GM12875 (cell line): ENCODE measurements around the gene LCLAT1.

Experiments
- H3K4me3 ChIP-seq: one replicate; pipeline ENCODE4 v1.5.1; 2011; ENCODE audit warnings: low read depth, low read length, control low read depth
- CTCF ChIP-seq: IDR thresholded peaks from 2 replicates; pipeline ENCODE4 v1.5.1; 2011; ENCODE audit warnings: low read depth, mild to moderate bottlenecking, control low read depth, inconsistent platforms, low read length, moderate library complexity, borderline replicate concordance; ENCODE audit not compliant: insufficient read depth

The LCLAT1 gene

GRCh38 chr2:30647752-30648457 is 200.9 kb downstream of the LCLAT1 start:
- TF ChIP-seq CTCF: no peak

GRCh38 chr2:30649278-30649677 is 202.2 kb downstream of the LCLAT1 start:
- no peak overlapping the region for H3K4me3 ChIP-seq
- TF ChIP-seq CTCF: no peak

More at GRCh38 chr2:30647752-30648457, 200.9 kb downstream of the LCLAT1 start:
- no peak overlapping the region for H3K4me3 ChIP-seq

DNA sequence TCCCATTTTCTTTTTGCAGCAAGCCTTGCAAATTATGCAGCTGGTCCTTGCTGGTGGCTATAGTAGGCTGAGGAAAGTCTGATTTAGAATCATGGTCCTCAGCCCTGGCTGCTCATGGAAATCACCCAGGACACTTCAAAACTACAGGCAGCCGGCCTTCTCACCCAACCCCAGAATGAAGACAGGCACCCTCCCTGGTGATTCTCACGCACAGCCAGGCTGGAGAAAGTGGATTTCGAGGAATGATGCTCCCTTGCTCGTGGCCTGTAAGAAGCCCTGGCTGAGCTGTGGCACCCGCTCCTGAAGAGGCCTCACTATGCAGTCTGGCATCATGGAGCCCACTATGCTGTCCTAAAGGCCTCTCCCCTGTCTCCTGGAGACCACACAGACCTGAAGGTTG is 202.8 kb downstream of the LCLAT1 start:
- no peak for TF ChIP-seq CTCF
- no peak overlapping the region for H3K4me3 ChIP-seq

- TF ChIP-seq CTCF: no peak
- H3K4me3 ChIP-seq: no peak overlapping the region
These were observed 205.3 kb downstream of the LCLAT1 start for GRCh38 chr2:30652271-30652915.

- no peak overlapping the region for H3K4me3 ChIP-seq
- no peak for TF ChIP-seq CTCF
These were observed 206.8 kb downstream of the LCLAT1 start for GRCh38 chr2:30653847-30654246.

DNA sequence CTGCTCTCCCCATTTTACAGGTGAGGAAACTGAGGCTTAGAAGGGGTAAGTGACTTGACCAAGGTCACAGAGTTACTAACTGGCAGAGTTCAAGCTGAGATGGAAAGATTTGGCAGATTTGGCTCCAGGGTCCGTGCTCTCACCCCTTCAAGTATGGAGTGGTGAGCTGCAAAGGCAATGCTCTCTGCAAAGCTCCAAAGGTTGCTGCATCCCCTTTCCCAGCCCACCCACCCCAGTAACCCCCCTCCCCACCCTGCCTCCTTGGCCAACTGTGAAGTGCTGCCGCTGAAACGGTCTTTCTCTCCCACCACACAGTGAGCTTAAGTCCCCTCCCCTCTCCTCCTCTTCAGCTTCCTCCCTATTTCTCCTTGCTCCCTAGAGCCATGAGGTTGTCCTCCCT is 207.4 kb downstream of the LCLAT1 start:
- no peak for TF ChIP-seq CTCF
- H3K4me3 ChIP-seq: no peak overlapping the region

DNA sequence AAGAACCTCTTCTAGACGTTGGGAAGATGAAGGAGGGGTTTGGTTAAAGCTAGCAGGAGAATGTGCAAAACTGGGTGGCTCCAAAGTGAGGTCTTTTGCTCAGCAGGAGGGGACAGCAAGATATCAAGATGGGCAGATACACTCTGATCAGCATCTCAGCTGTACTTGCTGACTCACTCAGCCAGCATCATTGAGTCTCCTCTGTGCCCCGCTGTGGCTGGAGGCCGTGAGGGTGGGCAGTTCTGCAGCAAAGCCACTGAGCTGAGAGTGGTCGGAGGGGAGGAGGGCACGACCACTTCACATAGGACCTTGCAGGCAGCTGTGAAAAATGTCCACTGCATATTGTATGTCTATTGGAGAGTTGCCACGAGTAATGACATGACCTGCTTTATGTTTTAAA is 208.2 kb downstream of the LCLAT1 start:
- no peak for TF ChIP-seq CTCF
- no peak overlapping the region for H3K4me3 ChIP-seq
